Measurements from ENCODE around the gene CHD1. TPM values are rescaled to one million over a fixed set of nuclear protein-coding genes. Genes with fewer than 3 reads are reported as not detected.

The CHD1 gene
- total and polyA plus RNA-seq, 2 donors (not counting 3 experiments of a cell fraction or from before 2014, with no cell fraction given): 16.2 to 48.9 TPM

DNA sequence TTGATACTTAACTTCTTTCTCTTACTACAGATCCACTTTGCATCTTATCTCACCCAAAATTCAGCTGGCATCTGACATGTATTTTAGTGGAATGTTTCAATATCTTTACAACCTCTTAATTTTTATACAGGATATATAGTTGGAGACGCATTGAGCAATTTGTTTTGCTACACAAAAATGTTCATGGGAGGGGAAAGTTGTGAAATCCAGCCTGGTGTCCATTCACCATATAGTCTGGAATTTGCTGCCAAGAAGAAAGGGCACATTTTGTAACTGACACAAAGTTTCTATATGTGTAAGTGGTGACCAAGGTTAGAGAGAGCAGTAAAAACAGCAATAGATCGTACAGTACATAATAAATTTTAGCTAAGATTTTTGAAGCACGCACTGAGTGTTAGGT is 14.0 kb upstream of the CHD1 start:
- CTCF ChIA-PET: no interaction called here
- no peak overlapping the region for H3K27ac ChIP-seq (ENCODE audit: insufficient read depth, low read depth, low read length)
- no peaks in the 10 kb centered on the region for H3K79me2 ChIP-seq (ENCODE audit: control insufficient read depth, insufficient read depth, low read length)
- H3K9me1 ChIP-seq (replicated peaks; ENCODE audit: control insufficient read depth, extremely low read depth, insufficient read depth, low read length): no peaks in the 10 kb centered on the region
- no peak overlapping the region for H3K4me3 ChIP-seq (replicated peaks in 1 of 3; ENCODE audit: insufficient read depth in 1 of 3, low read depth in 1 of 3, low read length in 3 of 3)
- H3K36me3 ChIP-seq (ENCODE audit: control insufficient read depth in 2 of 2, extremely low read depth in 1 of 2, insufficient read depth in 2 of 2, low read length in 2 of 2): no peaks in the 10 kb centered on the region
- intact Hi-C loops (cut with micrococcal nuclease) (no loop called here), dilution Hi-C loops (cut with MboI; ENCODE audit: extremely low pct_ligation_motif_present, low sequenced_read_pairs) (no loop called here)
- H3K4me2 ChIP-seq (ENCODE audit: insufficient read depth, low read length): no peak overlapping the region
- H3K9me3 ChIP-seq (replicated peaks; ENCODE audit: control insufficient read depth, insufficient read depth, low read length): no peaks in the 10 kb centered on the region
- no peaks in the 10 kb centered on the region for H4K20me1 ChIP-seq (replicated peaks; ENCODE audit: control insufficient read depth, extremely low read depth, insufficient read depth, low read length)
- no peaks in the 10 kb centered on the region for H3K27me3 ChIP-seq (ENCODE audit: control insufficient read depth in 2 of 2, insufficient read depth in 2 of 2, low read length in 2 of 2)
- no peak overlapping the region for H3K9ac ChIP-seq (replicated peaks; ENCODE audit: extremely low read depth, insufficient read depth, low read length)
- no peaks in the 10 kb centered on the region for H3K4me1 ChIP-seq (ENCODE audit: control insufficient read depth, extremely low read depth, insufficient read depth, low read length)
- no peak for FAIRE-seq
- no peak for DNase-seq (ENCODE audit: low read depth, low spot score)
- H2AFZ ChIP-seq (ENCODE audit: low read depth, low read length): no peak overlapping the region
- POLR2A ChIA-PET: no interaction called here
- TF ChIP-seq POLR2A (IDR thresholded peaks at IDR 0.05; ENCODE audit: low read depth, low read length): no peak
- TF ChIP-seq GATA2 (IDR thresholded peaks at IDR 0.05; ENCODE audit: insufficient read depth, insufficient read length, low read depth, low read length): no peak
- no peak for TF ChIP-seq POLR2AphosphoS5 (IDR thresholded peaks at IDR 0.05; ENCODE audit: insufficient read depth, low read depth, low read length)
- TF ChIP-seq MYC (IDR thresholded peaks at IDR 0.05; ENCODE audit: low read depth, low read length): no peak
- BruUV-seq (replicated peaks): no TSS peak

DNA sequence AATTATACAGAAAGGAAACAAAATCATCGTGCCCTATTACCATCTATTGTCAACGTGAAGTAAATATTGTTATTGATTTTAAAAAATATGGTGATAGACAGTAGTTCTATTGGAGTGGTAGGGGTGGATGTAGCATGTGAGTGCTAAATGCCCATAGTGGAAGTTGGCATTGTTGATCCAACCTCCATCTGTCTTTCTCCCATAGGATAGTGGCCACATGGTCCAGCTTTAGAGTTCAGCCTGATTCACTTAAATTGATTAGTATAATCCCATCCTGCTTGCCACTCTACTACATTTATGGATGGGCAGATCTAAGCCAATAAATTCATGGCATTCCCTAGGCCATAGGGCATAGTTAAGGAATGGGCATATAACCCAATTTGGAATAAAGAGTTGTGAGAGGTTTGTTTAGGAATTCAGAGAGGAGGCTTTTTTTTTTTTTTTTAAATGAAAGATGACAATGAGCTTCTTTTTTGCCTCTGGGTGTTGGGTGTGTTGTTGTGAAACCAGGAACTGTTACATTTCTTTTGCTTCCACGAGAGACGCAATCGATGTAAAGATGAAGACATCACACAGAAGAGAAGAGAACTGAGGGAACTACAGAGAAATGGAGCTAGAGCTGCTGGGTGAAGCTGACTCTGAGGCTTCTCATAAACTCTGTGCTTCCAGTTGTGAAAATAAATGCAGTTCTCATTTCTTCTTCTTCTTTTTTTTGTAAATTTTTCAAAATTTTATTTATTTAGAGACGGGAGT is 12.5 kb upstream of the CHD1 start:
- intact Hi-C loops (cut with micrococcal nuclease) (no loop called here), dilution Hi-C loops (cut with MboI; ENCODE audit: extremely low pct_ligation_motif_present, low sequenced_read_pairs) (no loop called here)
- no peaks in the 10 kb centered on the region for H4K20me1 ChIP-seq (replicated peaks; ENCODE audit: control insufficient read depth, extremely low read depth, insufficient read depth, low read length)
- DNase-seq (ENCODE audit: low read depth, low spot score) (no peak), FAIRE-seq (no peak)
- no peaks in the 10 kb centered on the region for H3K9me1 ChIP-seq (replicated peaks; ENCODE audit: control insufficient read depth, extremely low read depth, insufficient read depth, low read length)
- H3K9me3 ChIP-seq (replicated peaks; ENCODE audit: control insufficient read depth, insufficient read depth, low read length): no peaks in the 10 kb centered on the region
- H3K79me2 ChIP-seq (ENCODE audit: control insufficient read depth, insufficient read depth, low read length): no peaks in the 10 kb centered on the region
- H3K27ac ChIP-seq (ENCODE audit: insufficient read depth, low read depth, low read length): no peak overlapping the region
- no peaks in the 10 kb centered on the region for H3K4me1 ChIP-seq (ENCODE audit: control insufficient read depth, extremely low read depth, insufficient read depth, low read length)
- no peak overlapping the region for H3K4me3 ChIP-seq (replicated peaks in 1 of 3; ENCODE audit: insufficient read depth in 1 of 3, low read depth in 1 of 3, low read length in 3 of 3)
- no TSS peak for BruUV-seq (replicated peaks)
- H3K36me3 ChIP-seq (ENCODE audit: control insufficient read depth in 2 of 2, extremely low read depth in 1 of 2, insufficient read depth in 2 of 2, low read length in 2 of 2): no peaks in the 10 kb centered on the region
- H3K27me3 ChIP-seq (ENCODE audit: control insufficient read depth in 2 of 2, insufficient read depth in 2 of 2, low read length in 2 of 2): no peaks in the 10 kb centered on the region
- H2AFZ ChIP-seq (ENCODE audit: low read depth, low read length): no peak overlapping the region
- CTCF ChIA-PET: interaction anchor here (0.6 to 1.1 kb wide), 4 partner anchors 10 to 120 kb away, joined by 3 to 4 read pairs (median 3); no protein-coding TSS in a partner anchor
- H3K9ac ChIP-seq (replicated peaks; ENCODE audit: extremely low read depth, insufficient read depth, low read length): no peak overlapping the region
- TF ChIP-seq POLR2AphosphoS5 (IDR thresholded peaks at IDR 0.05; ENCODE audit: insufficient read depth, low read depth, low read length): no peak
- TF ChIP-seq, protein P1, sequence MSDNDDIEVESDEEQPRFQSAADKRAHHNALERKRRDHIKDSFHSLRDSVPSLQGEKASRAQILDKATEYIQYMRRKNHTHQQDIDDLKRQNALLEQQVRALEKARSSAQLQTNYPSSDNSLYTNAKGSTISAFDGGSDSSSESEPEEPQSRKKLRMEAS (IDR thresholded peaks at IDR 0.05; ENCODE audit: insufficient read depth, insufficient read length): no peak
- TF ChIP-seq, protein P2, sequence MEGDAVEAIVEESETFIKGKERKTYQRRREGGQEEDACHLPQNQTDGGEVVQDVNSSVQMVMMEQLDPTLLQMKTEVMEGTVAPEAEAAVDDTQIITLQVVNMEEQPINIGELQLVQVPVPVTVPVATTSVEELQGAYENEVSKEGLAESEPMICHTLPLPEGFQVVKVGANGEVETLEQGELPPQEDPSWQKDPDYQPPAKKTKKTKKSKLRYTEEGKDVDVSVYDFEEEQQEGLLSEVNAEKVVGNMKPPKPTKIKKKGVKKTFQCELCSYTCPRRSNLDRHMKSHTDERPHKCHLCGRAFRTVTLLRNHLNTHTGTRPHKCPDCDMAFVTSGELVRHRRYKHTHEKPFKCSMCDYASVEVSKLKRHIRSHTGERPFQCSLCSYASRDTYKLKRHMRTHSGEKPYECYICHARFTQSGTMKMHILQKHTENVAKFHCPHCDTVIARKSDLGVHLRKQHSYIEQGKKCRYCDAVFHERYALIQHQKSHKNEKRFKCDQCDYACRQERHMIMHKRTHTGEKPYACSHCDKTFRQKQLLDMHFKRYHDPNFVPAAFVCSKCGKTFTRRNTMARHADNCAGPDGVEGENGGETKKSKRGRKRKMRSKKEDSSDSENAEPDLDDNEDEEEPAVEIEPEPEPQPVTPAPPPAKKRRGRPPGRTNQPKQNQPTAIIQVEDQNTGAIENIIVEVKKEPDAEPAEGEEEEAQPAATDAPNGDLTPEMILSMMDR (IDR thresholded peaks at IDR 0.05; ENCODE audit: extremely low read depth in 1 of 2, insufficient read depth in 1 of 2, low read depth in 1 of 2, low read length in 2 of 2): no peak
- no peak for TF ChIP-seq MYC (IDR thresholded peaks at IDR 0.05; ENCODE audit: low read depth, low read length)
- no peak for TF ChIP-seq POLR2A (IDR thresholded peaks at IDR 0.05; ENCODE audit: low read depth, low read length)
- TF ChIP-seq FOS (IDR thresholded peaks at IDR 0.05; ENCODE audit: borderline replicate concordance, insufficient read depth, low read length): no peak
- no peak overlapping the region for H3K4me2 ChIP-seq (ENCODE audit: insufficient read depth, low read length)
- POLR2A ChIA-PET: interaction anchor here (0.8 kb wide), 1 partner anchor 13 kb away, joined by 4 read pairs; the partner anchor contains the start of gene CHD1

All from endothelial cell of umbilical vein (primary cell).